ENCODE measurements around the gene TSPAN10. TPM values are rescaled to one million over a fixed set of nuclear protein-coding genes. Genes with fewer than 3 reads are reported as not detected.

The TSPAN10 gene
- total and polyA plus RNA-seq, 2 of the 13 experiments (the other 11 are each of a cell fraction or from before 2014, with no cell fraction given) = 0.54 to 0.75 TPM

- peak; percentile 40; the same call in 1 of the 2 replicates for TF ChIP-seq FOSL2 (CRISPR knock-in tag; IDR thresholded peaks at IDR 0.05)
- no peak for TF ChIP-seq ZNF616 (CRISPR knock-in tag; IDR thresholded peaks at IDR 0.05; ENCODE audit: low read depth)
- no peak for TF ChIP-seq ZNF326 (CRISPR knock-in tag; IDR thresholded peaks at IDR 0.05; ENCODE audit: borderline replicate concordance)
- TF ChIP-seq HOXD1 (CRISPR knock-in tag; IDR thresholded peaks at IDR 0.05) = no peak
- no peak for TF ChIP-seq DPF2 (CRISPR knock-in tag; IDR thresholded peaks at IDR 0.05; ENCODE audit: borderline replicate concordance, low read depth)
- peak; percentile 31; the same call in 1 of the 2 replicates for TF ChIP-seq ZNF121 (CRISPR knock-in tag; IDR thresholded peaks at IDR 0.05)
- TF ChIP-seq ZNF607 (CRISPR knock-in tag; IDR thresholded peaks at IDR 0.05; ENCODE audit: borderline replicate concordance) = no peak
- no peak for TF ChIP-seq ZBTB8A (CRISPR knock-in tag; IDR thresholded peaks at IDR 0.05; ENCODE audit: borderline replicate concordance, low read depth)
- no peak for TF ChIP-seq TFE3 (CRISPR knock-in tag; IDR thresholded peaks at IDR 0.05)
- TF ChIP-seq ZNF639 (CRISPR knock-in tag; conservative IDR thresholded peaks at IDR 0.05) = no peak
- TF ChIP-seq ATM (IDR thresholded peaks at IDR 0.05; ENCODE audit: borderline replicate concordance) = no peak
- no peak for TF ChIP-seq BCL3 (CRISPR knock-in tag; IDR thresholded peaks at IDR 0.05)
- TF ChIP-seq ZEB1 (IDR thresholded peaks at IDR 0.05; ENCODE audit: insufficient replicate concordance, low read depth) = no peak
- TF ChIP-seq HNRNPLL (IDR thresholded peaks at IDR 0.05; ENCODE audit: low read depth, low read length, poor library complexity, severe bottlenecking) = no peak
- TF ChIP-seq ZNF503 (CRISPR knock-in tag; IDR thresholded peaks at IDR 0.05) = no peak
- no peak for TF ChIP-seq ZFP62 (CRISPR knock-in tag; IDR thresholded peaks at IDR 0.05)
- peak; percentile 43; the same call in 1 of the 2 replicates for TF ChIP-seq RARA (CRISPR knock-in tag; IDR thresholded peaks at IDR 0.05)
- TF ChIP-seq ETV6 (CRISPR knock-in tag; conservative IDR thresholded peaks at IDR 0.05) = no peak
- no peak for TF ChIP-seq ZNF160 (CRISPR knock-in tag; IDR thresholded peaks at IDR 0.05)
- TF ChIP-seq ZNF652 (CRISPR knock-in tag; IDR thresholded peaks at IDR 0.05; ENCODE audit: borderline replicate concordance, low read depth) = no peak
- no peak for TF ChIP-seq DNMT1 (CRISPR knock-in tag; IDR thresholded peaks at IDR 0.05)
- no peak for TF ChIP-seq MYNN (CRISPR knock-in tag; IDR thresholded peaks at IDR 0.05; ENCODE audit: low read depth)
- no peak for TF ChIP-seq FOXK2 (IDR thresholded peaks at IDR 0.05)
- TF ChIP-seq ZNF614 (CRISPR knock-in tag; IDR thresholded peaks at IDR 0.05; ENCODE audit: borderline replicate concordance) = no peak
- TF ChIP-seq RXRA (CRISPR knock-in tag; IDR thresholded peaks at IDR 0.05) = peak; percentile 23; the same call in 1 of the 2 replicates
- no peak for TF ChIP-seq ZFP36L1 (CRISPR knock-in tag; IDR thresholded peaks at IDR 0.05)
- no peak for TF ChIP-seq ZNF562 (CRISPR knock-in tag; IDR thresholded peaks at IDR 0.05; ENCODE audit: borderline replicate concordance)
- no peak for TF ChIP-seq TCF7L2 (IDR thresholded peaks at IDR 0.05; ENCODE audit: low read depth, low read length)
Observed at GRCh38 chr17:81635431-81635830, 1.6 kb upstream of the TSPAN10 start (continued).

All from HepG2 (cell line).